ENCODE results near the gene EYS. TPM values are rescaled to one million over a fixed set of nuclear protein-coding genes. Genes with fewer than 3 reads are reported as not detected.

Gene EYS
- total and polyA plus RNA-seq, 9 of the 15 experiments (the other 6 are each of a cell fraction or from before 2014, with no cell fraction given): 0.03 to 0.36 (median 0.10) TPM; not detected in 2

- Histone ChIP-seq H3K4me3 (no peak overlapping the region), H4K20me1 (replicated peaks; ENCODE audit: control insufficient read depth, insufficient read depth, low read length) (no peaks in the 10 kb centered on the region), H2AFZ (ENCODE audit: low read depth, low read length) (no peak overlapping the region), H3K9me1 (ENCODE audit: control insufficient read depth, insufficient read depth, low read length) (no peaks in the 10 kb centered on the region), H3K36me3 (ENCODE audit: control insufficient read depth, insufficient read depth, low read length) (no peaks in the 10 kb centered on the region), H3K27me3 (ENCODE audit: control insufficient read depth in 2 of 2, insufficient read depth in 2 of 2, low read length in 2 of 2) (no peaks in the 10 kb centered on the region), H3K79me2 (ENCODE audit: control insufficient read depth, insufficient read depth, low read length) (no peaks in the 10 kb centered on the region), H3K9me3 (replicated peaks; ENCODE audit: control insufficient read depth, insufficient read depth, low read depth, low read length) (no peaks in the 10 kb centered on the region), H3K4me2 (ENCODE audit: insufficient read depth, low read length) (no peak overlapping the region), H3K4me1 (replicated peaks in 1 of 2; ENCODE audit: control insufficient read depth in 2 of 2, insufficient read depth in 2 of 2, low read length in 2 of 2) (no peaks in the 10 kb centered on the region), H3K27ac (ENCODE audit: extremely low read depth, low read depth, low read length) (no peak overlapping the region), H3K9ac (ENCODE audit: insufficient read depth in 1 of 2, low read depth in 2 of 2, low read length in 2 of 2) (no peak overlapping the region)
- 3% methylated on average over 7 of the region's 7 CpGs for WGBS (ENCODE audit: insufficient coverage, low coverage, missing lambda C conversion rate)
- no TSS peak for BruUV-seq (replicated peaks)
- intact Hi-C loops (cut with micrococcal nuclease): no loop called here
- POLR2A ChIA-PET: no interaction called here
- in situ Hi-C loops (cut with MboI): no loop called here
- FAIRE-seq: no peak
- CTCF ChIA-PET (ENCODE audit: low intra/inter-chr PET ratio): no interaction called here
- no peak for DNase-seq (ENCODE audit: extremely low read depth in 1 of 4, low spot score in 3 of 4)
- ATAC-seq: no peak
- TF ChIP-seq NCOA6 (IDR thresholded peaks at IDR 0.05): no peak
- TF ChIP-seq ZNF384 (IDR thresholded peaks at IDR 0.05; ENCODE audit: low read depth, low read length): no peak
- no peak for TF ChIP-seq PHB2 (IDR thresholded peaks at IDR 0.05; ENCODE audit: low read depth)
- TF ChIP-seq ZNF445 (CRISPR knock-in tag; IDR thresholded peaks at IDR 0.05; ENCODE audit: low read depth): no peak
- no peak for TF ChIP-seq FOXK2 (conservative IDR thresholded peaks at IDR 0.05 in 1 of 2, IDR thresholded peaks at IDR 0.05 in 1 of 2; ENCODE audit: low read depth in 2 of 2)
- TF ChIP-seq SUPT5H (IDR thresholded peaks at IDR 0.05): no peak
- TF ChIP-seq SMAD2 (IDR thresholded peaks at IDR 0.05; ENCODE audit: low read depth, low read length): no peak
- no peak for TF ChIP-seq ATF2 (CRISPR knock-in tag; IDR thresholded peaks at IDR 0.05)
- no peak for TF ChIP-seq POLR2A (conservative IDR thresholded peaks at IDR 0.05)
- no peak for TF ChIP-seq ZNF263 (CRISPR knock-in tag; IDR thresholded peaks at IDR 0.05; ENCODE audit: borderline replicate concordance)
- no peak for TF ChIP-seq ZBTB5 (IDR thresholded peaks at IDR 0.05)
- no peak for TF ChIP-seq NR2F6 (CRISPR knock-in tag; IDR thresholded peaks at IDR 0.05)
- no peak for TF ChIP-seq JUNB (CRISPR knock-in tag; conservative IDR thresholded peaks at IDR 0.05)
- no peak for TF ChIP-seq HNRNPH1 (optimal IDR thresholded peaks at IDR 0.05; ENCODE audit: low read depth, low read length)
- no peak for TF ChIP-seq JUND (IDR thresholded peaks at IDR 0.05; ENCODE audit: borderline replicate concordance, low read depth, low read length)
- TF ChIP-seq JUND (tag; IDR thresholded peaks at IDR 0.05; ENCODE audit: borderline replicate concordance, low read depth, low read length): no peak
- no peak for TF ChIP-seq MBD1 (CRISPR knock-in tag; IDR thresholded peaks at IDR 0.05)
- TF ChIP-seq EP400 (IDR thresholded peaks at IDR 0.05): no peak
- no peak for TF ChIP-seq ZFP30 (CRISPR knock-in tag; IDR thresholded peaks at IDR 0.05; ENCODE audit: borderline replicate concordance)
Observed at GRCh38 chr6:64299176-64299575, 1407.8 kb downstream of the EYS start.
